HG02981 (cell line): ENCODE results near the gene WASHC3.

ENCODE experiments used
- ATAC-seq: cut with Tn5 transposase; IDR thresholded peaks from one replicate; pipeline ENCODE4 v1.9.1; 2021; ENCODE audit warnings: mild to moderate bottlenecking, moderate library complexity; ENCODE audit not compliant: unreplicated experiment

Gene WASHC3

GRCh38 chr12:101982307-101982706 is 79.5 kb downstream of the WASHC3 start:
- ATAC-seq = no peak

- no peak for ATAC-seq
Measured at GRCh38 chr12:101981868-101982267, 79.9 kb downstream of the WASHC3 start.

GRCh38 chr12:101968770-101969169 is 93.0 kb downstream of the WASHC3 start:
- no peak for ATAC-seq

DNA sequence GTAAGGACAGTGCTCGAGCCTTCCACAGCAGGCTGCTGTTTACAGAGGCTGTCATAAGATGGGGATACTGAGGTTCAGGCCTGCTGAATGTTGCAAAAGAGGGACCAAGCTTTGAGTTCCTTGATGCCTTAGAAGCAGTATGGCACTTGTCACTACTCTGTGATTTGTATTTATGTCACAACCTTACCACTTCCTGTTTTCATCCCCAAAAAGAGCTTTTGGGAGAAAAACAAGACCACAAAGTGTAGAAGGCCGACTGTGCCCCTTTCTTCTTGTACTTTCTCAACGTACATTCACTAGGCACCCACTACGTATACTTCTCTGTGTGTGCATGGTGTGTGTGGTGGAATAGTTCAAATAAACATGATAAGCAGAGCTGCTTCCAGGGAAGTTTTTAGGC is 94.3 kb downstream of the WASHC3 start:
- ATAC-seq = no peak

GRCh38 chr12:101966496-101966895 is 95.3 kb downstream of the WASHC3 start:
- no peak for ATAC-seq

GRCh38 chr12:101963697-101964096 is 98.1 kb downstream of the WASHC3 start:
- ATAC-seq = no peak
